Raji (cell line): Measurements from ENCODE around the gene TRAPPC3L.

Experiments
- POLR2A ChIP-seq: IDR thresholded peaks from 2 replicates; pipeline ENCODE4 v1.6.1; 2011; ENCODE audit warnings: low read depth, low read length, control low read depth; ENCODE audit not compliant: insufficient read depth

The TRAPPC3L gene

DNA sequence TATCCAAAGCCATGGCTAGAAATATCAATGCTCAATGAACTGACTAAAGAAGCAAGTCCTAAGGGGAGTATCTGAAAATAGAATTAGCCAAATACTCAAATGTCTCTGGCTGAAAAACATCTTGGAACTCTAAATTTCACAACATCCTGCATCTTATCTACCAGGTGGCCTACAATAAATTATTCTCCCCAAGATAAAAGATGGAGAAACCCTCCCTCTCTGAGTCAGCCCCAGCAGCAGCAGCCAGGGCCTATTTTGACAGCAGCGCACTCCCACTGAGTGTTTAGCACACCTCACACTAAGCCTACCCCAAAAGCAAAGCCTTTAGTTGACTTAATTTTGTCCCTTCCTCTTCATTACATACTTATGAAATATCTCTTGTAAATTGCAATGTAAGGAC is 78.4 kb downstream of the TRAPPC3L start:
- TF ChIP-seq POLR2A, result no peak

GRCh38 chr6:116465246-116465645 is 80.2 kb downstream of the TRAPPC3L start:
- TF ChIP-seq POLR2A, result no peak

DNA sequence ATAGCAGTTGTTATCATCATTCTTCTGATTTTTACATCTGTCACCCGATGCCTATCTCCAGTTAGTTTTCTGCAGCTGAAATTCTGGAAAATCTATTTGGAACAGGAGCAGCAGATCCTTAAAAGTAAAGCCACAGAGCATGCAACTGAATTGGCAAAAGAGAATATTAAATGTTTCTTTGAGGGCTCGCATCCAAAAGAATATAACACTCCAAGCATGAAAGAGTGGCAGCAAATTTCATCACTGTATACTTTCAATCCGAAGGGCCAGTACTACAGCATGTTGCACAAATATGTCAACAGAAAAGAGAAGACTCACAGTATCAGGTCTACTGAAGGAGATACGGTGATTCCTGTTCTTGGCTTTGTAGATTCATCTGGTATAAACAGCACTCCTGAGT is 82.2 kb downstream of the TRAPPC3L start:
- no peak for TF ChIP-seq POLR2A

DNA sequence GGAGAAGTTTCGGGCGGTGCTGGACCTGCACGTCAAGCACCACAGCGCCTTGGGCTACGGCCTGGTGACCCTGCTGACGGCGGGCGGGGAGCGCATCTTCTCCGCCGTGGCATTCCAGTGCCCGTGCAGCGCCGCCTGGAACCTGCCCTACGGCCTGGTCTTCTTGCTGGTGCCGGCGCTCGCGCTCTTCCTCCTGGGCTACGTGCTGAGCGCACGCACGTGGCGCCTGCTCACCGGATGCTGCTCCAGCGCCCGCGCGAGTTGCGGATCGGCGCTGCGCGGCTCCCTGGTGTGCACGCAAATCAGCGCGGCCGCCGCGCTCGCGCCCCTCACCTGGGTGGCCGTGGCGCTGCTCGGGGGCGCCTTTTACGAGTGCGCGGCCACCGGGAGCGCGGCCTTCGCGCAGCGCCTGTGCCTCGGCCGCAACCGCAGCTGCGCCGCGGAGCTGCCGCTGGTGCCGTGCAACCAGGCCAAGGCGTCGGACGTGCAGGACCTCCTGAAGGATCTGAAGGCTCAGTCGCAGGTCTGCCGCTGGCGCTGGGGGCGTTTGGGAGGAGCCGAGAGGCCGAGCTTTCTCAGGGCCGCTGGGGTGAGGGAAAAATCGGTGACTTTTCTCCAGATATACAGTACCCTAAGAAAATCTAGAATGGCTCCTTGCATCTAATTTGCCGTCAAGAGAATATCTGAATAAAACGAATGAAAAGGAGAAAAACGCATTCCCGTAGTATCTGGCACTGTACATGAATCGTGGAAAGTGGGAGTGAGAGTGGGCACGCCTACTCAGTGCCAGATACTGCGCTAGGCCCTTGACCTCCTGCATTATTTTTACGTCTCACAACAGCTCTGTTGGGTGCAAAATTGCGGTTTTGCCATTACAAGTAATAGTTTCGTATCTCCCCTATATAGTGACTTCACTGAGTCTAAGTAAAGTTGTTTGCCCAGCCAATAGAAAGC is 83.3 kb downstream of the TRAPPC3L start:
- TF ChIP-seq POLR2A, result no peak

DNA sequence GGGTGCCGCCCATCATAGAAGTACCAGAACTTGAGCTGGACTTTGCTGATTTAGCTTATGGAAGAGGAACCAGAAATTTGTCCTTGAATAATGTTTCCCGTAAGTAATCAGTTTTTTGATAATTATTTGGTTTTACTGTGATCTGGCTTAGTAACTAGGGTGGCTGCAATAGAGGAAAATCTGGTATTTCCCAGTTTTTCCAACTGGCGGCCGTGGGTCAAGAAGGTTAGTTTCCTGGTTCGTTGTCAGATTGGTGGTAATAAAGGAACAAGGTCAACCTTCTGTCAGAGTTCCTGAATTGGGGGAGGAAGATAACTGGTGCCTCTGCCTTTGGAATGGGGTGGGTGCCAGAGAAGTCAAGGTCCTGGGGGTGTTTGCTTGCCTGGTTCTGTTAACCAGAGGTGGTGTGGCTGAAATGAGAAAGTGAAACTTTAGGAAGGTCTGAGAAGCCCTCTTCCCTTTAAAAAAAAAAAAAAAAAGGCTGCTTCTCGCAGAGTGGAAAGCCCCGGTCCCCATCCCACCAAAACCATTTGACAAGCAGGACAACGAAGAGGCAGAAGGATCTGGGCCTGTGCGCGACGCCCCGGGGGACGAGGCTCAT is 84.1 kb downstream of the TRAPPC3L start, which contains the start of gene CALHM6:
CALHM6 (plus strand) TSS at position 45 of the 601 bp plus-strand sequence; CDS start at position 600, 555 bp downstream.
- no peak for TF ChIP-seq POLR2A

- no peak for TF ChIP-seq POLR2A
These were observed 85.6 kb downstream of the TRAPPC3L start for GRCh38 chr6:116459927-116460326.

DNA sequence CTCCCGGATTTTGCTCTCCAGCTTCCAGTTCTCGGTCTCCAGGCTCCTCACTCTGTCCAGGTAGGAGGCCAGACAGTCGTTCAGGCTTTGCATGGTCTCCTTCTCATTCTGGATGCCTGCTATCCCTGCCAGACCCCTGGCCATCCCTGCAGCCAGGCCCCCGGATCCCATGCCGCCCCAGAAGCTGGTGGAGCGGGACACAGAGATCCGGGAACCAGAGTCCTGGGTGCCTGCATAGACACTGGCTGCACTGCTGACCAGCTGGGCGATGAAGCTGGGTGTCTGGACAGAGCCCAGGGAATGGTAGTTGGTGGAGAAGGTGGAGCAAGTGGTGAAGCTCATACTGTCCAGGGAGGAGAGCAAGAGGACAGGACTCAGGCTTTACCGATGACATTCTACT is 87.2 kb downstream of the TRAPPC3L start:
- no peak for TF ChIP-seq POLR2A

DNA sequence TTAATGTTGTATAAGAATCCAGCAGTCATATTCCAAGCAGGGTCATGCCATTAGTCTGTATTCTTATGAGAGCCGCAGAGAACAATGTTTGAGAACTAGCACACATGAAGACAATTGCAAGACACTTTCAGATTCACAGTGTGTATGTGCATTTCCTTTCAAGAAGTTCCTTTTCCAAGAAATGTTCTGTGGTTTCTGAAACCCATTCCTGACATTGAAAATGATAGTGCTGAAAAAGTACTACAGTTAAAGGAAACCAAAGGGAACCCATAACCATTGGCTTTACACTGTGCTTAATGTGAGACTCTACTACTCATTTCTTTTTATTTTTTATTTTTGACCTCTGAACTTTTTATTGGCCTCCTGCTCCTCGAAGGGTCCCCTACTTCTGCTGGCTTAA is 88.6 kb downstream of the TRAPPC3L start:
- TF ChIP-seq POLR2A, result no peak

- TF ChIP-seq POLR2A, result no peak
These were observed 89.4 kb downstream of the TRAPPC3L start for GRCh38 chr6:116456106-116456505.

DNA sequence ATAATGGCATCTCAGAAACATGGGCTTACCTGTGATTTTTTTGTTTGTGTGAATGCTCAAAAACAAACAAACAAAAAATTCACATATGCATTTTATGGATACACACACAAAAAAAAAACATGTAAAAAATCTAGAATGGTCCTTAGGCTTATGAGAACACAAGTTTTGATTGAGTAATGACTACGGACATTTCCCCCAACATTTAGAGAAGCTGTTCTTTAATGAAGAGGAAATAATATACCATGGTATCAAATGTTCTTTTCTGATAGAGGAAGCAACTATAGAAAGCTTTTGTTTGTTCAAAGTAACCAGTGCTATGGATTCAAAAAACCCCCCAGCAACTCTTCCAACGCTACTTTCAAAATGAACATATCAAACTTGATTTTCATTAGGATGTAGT is 93.0 kb downstream of the TRAPPC3L start:
- TF ChIP-seq POLR2A, result no peak

DNA sequence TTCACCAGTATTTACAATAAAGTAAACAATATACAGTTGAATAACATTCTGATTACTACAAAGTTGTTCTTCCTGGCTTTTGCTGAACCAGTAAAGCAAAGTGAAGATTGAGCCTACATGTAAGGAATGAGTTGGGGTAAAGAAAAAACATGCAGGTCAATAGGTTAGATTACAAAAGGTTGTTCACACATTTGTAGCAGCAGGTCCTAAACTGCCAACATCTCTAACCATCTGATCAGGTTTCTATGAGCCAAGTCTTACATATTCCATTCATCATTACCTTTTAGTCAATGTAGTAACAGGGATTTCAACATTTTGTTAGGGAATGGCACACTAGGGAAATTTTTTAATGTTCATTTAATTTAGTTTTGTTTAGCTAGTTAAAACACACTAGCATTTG is 93.6 kb downstream of the TRAPPC3L start:
- no peak for TF ChIP-seq POLR2A

DNA sequence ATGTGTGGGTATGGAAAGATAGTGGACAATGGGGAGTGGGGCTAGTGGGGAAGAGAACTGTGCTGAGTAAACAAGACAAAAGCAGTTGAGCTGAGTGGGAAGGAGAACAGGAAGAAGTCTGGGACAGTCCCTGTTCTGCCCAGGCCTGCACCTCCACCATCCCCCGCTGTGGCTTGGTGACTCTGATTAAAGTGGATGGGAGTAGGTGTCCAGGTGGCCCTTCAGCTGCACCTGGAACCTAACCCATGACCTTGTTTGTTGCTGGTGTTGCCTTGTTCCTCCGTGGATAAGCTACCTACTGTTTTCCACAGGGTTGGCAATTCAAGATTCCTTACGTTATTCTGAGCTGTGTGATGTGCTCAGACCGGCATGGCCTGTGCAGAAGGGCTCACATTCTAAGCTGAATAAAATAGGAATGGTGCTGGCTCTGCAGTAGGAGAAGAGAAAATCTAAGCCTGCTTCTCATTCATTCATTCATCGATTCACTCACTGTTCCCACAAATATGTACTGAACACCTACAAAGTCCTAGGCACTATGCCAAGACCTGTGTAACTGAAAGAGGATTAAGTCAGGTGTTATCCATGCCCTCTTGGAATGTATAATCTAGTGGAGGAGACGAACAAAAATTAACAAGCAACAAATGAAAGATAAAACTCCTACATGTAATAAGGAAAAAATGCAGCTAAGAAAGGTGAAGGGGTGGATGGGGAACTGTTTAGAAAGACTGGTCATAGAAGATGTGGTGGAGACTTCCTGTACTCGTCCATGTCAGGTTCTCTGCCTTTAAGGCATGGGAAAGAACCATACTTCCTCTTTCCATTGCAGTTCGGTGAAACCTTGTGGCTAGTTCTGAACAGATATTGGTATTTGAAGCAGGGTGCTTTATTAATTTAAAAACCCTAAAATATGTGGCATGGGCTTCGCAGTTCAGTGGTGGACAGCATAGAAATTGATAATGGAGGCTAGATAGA is 94.4 kb downstream of the TRAPPC3L start:
- TF ChIP-seq POLR2A, result no peak

DNA sequence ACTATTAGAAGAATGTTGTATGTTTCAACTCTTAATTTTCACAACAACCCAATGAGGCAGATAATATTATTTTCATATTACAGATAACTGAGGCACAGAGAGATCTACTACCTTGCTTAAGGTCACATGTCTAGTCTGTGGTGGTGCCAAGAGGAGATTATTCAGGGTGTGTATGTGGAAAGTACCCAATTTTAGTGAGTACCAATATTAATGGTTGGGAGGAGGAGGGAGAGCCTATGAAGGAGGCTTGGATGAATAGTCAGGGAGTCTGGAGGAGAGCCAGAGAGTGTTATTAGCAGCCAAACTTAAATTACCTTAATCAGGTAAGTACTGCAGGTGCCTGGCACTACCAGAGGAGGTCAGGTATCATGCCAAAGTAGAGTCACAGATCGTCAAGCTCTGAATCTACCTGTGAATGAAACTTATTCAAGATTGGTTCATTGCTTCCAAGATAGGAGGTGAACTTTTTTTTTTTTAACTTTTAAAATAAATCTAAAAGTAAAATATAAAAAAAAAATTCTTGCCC is 95.2 kb downstream of the TRAPPC3L start:
- no peak for TF ChIP-seq POLR2A

GRCh38 chr6:116449565-116449964 is 95.9 kb downstream of the TRAPPC3L start:
- no peak for TF ChIP-seq POLR2A

GRCh38 chr6:116447496-116448011 is 97.9 kb downstream of the TRAPPC3L start:
- TF ChIP-seq POLR2A, result no peak
